GM21526 (cell line): ENCODE data around the gene MAOA.
"Not testable (repeated sequence)": the region's sequence is repeated elsewhere in the genome, so short reads cannot be mapped to it uniquely, and the experiment has no call there.

Experiments
- ATAC-seq: cut with Tn5 transposase; IDR thresholded peaks from one replicate; pipeline ENCODE4 v1.9.1; 2021; ENCODE audit warnings: moderate library complexity; ENCODE audit not compliant: unreplicated experiment, low FRiP score

Gene MAOA

GRCh38 chrX:43656005-43656494 is at the start of gene MAOA:
TSS of gene MAOA (plus strand) at chrX:43656299. CDS start at chrX:43656342, 43 bp downstream.
- no peak for ATAC-seq

GRCh38 chrX:43612400-43612799 is 43.7 kb upstream of the MAOA start:
- ATAC-seq, result no peak

- ATAC-seq, result no peak
Observed at GRCh38 chrX:43615660-43616059, 40.4 kb upstream of the MAOA start.

GRCh38 chrX:43618366-43619205 is 37.5 kb upstream of the MAOA start:
- no peak for ATAC-seq

GRCh38 chrX:43619861-43620260 is 36.2 kb upstream of the MAOA start:
- not testable (repeated sequence) for ATAC-seq

GRCh38 chrX:43627147-43627546 is 29.0 kb upstream of the MAOA start:
- ATAC-seq, result no peak

GRCh38 chrX:43627669-43628068 is 28.4 kb upstream of the MAOA start:
- no peak for ATAC-seq

- ATAC-seq, result no peak
Observed at GRCh38 chrX:43629229-43629628, 26.9 kb upstream of the MAOA start.

GRCh38 chrX:43631841-43632240 is 24.3 kb upstream of the MAOA start:
- ATAC-seq, result no peak

GRCh38 chrX:43633081-43633480 is 23.0 kb upstream of the MAOA start:
- no peak for ATAC-seq

- no peak for ATAC-seq
Observed at GRCh38 chrX:43633757-43634156, 22.3 kb upstream of the MAOA start.

- ATAC-seq, result no peak
Observed at GRCh38 chrX:43640482-43640881, 15.6 kb upstream of the MAOA start.

- no peak for ATAC-seq
Observed at GRCh38 chrX:43641691-43642090, 14.4 kb upstream of the MAOA start.

- no peak for ATAC-seq
Observed at GRCh38 chrX:43643201-43643600, 12.9 kb upstream of the MAOA start.

- no peak for ATAC-seq
Observed at GRCh38 chrX:43643662-43644061, 12.4 kb upstream of the MAOA start.

- ATAC-seq, result no peak
Observed at GRCh38 chrX:43644124-43644701, 11.9 kb upstream of the MAOA start.

- ATAC-seq, result no peak
Observed at GRCh38 chrX:43646800-43647199, 9.3 kb upstream of the MAOA start.

- peak; percentile 96 for ATAC-seq
Observed at GRCh38 chrX:43654431-43655150, 1.5 kb upstream of the MAOA start.

GRCh38 chrX:43655151-43656004 is 721 bp upstream of the MAOA start:
- ATAC-seq, result peak; percentile 18

- no peak for ATAC-seq
Observed at GRCh38 chrX:43657671-43658070, 1.6 kb downstream of the MAOA start.
